ENCODE measurements around the gene COL23A1. TPM values are rescaled to one million over a fixed set of nuclear protein-coding genes. Genes with fewer than 3 reads are reported as not detected.

COL23A1 gene
- total RNA-seq, 2 donors from 2014 or later = not detected

GRCh38 chr5:178530526-178530925, 59.7 kb downstream of the COL23A1 start:
- Mint-ChIP-seq H3K4me1 (no peaks in the 10 kb centered on the region), H3K4me3 (no peak overlapping the region), H3K27me3 (peaks cover 7% of the 10 kb centered on the region), H3K36me3 (ENCODE audit: low read depth) (no peaks in the 10 kb centered on the region), H3K27ac (no peak overlapping the region)
- H3K9me3 ChIP-seq (ENCODE audit: control insufficient read depth, low read length, poor library complexity, severe bottlenecking) = no peaks in the 10 kb centered on the region
- ATAC-seq = no peak
- DNase-seq = no peak

GRCh38 chr5:178529080-178529479, 61.1 kb downstream of the COL23A1 start:
- ATAC-seq (no peak), DNase-seq (no peak)
- Mint-ChIP-seq H3K36me3 (ENCODE audit: low read depth) (no peaks in the 10 kb centered on the region), H3K4me1 (no peaks in the 10 kb centered on the region), H3K4me3 (no peak overlapping the region), H3K27me3 (peaks cover 4% of the 10 kb centered on the region), H3K27ac (no peak overlapping the region)
- no peaks in the 10 kb centered on the region for H3K9me3 ChIP-seq (ENCODE audit: control insufficient read depth, low read length, poor library complexity, severe bottlenecking)

GRCh38 chr5:178527458-178528307, 62.5 kb downstream of the COL23A1 start:
- H3K4me3 Mint-ChIP-seq = no peak overlapping the region
- H3K36me3 Mint-ChIP-seq (ENCODE audit: low read depth) = no peaks in the 10 kb centered on the region
- DNase-seq = no peak
- H3K27ac Mint-ChIP-seq = no peak overlapping the region
- H3K27me3 Mint-ChIP-seq = no peaks in the 10 kb centered on the region
- H3K9me3 ChIP-seq (ENCODE audit: control insufficient read depth, low read length, poor library complexity, severe bottlenecking) = no peaks in the 10 kb centered on the region
- no peaks in the 10 kb centered on the region for H3K4me1 Mint-ChIP-seq
- ATAC-seq = no peak

GRCh38 chr5:178526773-178527457, 63.3 kb downstream of the COL23A1 start:
- H3K27ac Mint-ChIP-seq = no peak overlapping the region
- H3K9me3 ChIP-seq (ENCODE audit: control insufficient read depth, low read length, poor library complexity, severe bottlenecking) = no peaks in the 10 kb centered on the region
- H3K4me1 Mint-ChIP-seq = no peaks in the 10 kb centered on the region
- H3K36me3 Mint-ChIP-seq (ENCODE audit: low read depth) = no peaks in the 10 kb centered on the region
- ATAC-seq = no peak
- no peak overlapping the region for H3K4me3 Mint-ChIP-seq
- DNase-seq = no peak
- H3K27me3 Mint-ChIP-seq = peaks cover 6% of the 10 kb centered on the region

GRCh38 chr5:178525906-178526732, 64.1 kb downstream of the COL23A1 start:
- ATAC-seq = no peak

GRCh38 chr5:178524093-178524882, 65.9 kb downstream of the COL23A1 start:
- Mint-ChIP-seq H3K4me1 (no peaks in the 10 kb centered on the region), H3K27me3 (peaks cover 8% of the 10 kb centered on the region), H3K36me3 (ENCODE audit: low read depth) (no peaks in the 10 kb centered on the region), H3K27ac (no peak overlapping the region), H3K4me3 (no peak overlapping the region)
- no peaks in the 10 kb centered on the region for H3K9me3 ChIP-seq (ENCODE audit: control insufficient read depth, low read length, poor library complexity, severe bottlenecking)
- ATAC-seq (no peak), DNase-seq (no peak)

More at GRCh38 chr5:178525906-178526732, 64.1 kb downstream of the COL23A1 start:
- no peak for DNase-seq
- Mint-ChIP-seq H3K4me1 (no peaks in the 10 kb centered on the region), H3K27ac (no peak overlapping the region), H3K36me3 (ENCODE audit: low read depth) (no peaks in the 10 kb centered on the region), H3K4me3 (no peak overlapping the region), H3K27me3 (peaks cover 8% of the 10 kb centered on the region)
- no peaks in the 10 kb centered on the region for H3K9me3 ChIP-seq (ENCODE audit: control insufficient read depth, low read length, poor library complexity, severe bottlenecking)

GRCh38 chr5:178522361-178522760, 67.8 kb downstream of the COL23A1 start:
- H3K4me1 Mint-ChIP-seq = no peaks in the 10 kb centered on the region
- DNase-seq (no peak), ATAC-seq (no peak)
- H3K27ac Mint-ChIP-seq = no peak overlapping the region
- peaks cover 8% of the 10 kb centered on the region for H3K27me3 Mint-ChIP-seq
- no peak overlapping the region for H3K4me3 Mint-ChIP-seq
- H3K9me3 ChIP-seq (ENCODE audit: control insufficient read depth, low read length, poor library complexity, severe bottlenecking) = no peaks in the 10 kb centered on the region
- no peaks in the 10 kb centered on the region for H3K36me3 Mint-ChIP-seq (ENCODE audit: low read depth)

- Mint-ChIP-seq H3K4me3 (no peak overlapping the region), H3K4me1 (no peaks in the 10 kb centered on the region), H3K27me3 (peaks cover 19% of the 10 kb centered on the region), H3K36me3 (ENCODE audit: low read depth) (no peaks in the 10 kb centered on the region), H3K27ac (no peak overlapping the region)
- no peaks in the 10 kb centered on the region for H3K9me3 ChIP-seq (ENCODE audit: control insufficient read depth, low read length, poor library complexity, severe bottlenecking)
- ATAC-seq = no peak
- DNase-seq = no peak
Measured at GRCh38 chr5:178520851-178521250, 69.3 kb downstream of the COL23A1 start.

- no peaks in the 10 kb centered on the region for H3K4me1 Mint-ChIP-seq
- H3K4me3 Mint-ChIP-seq = no peak overlapping the region
- H3K36me3 Mint-ChIP-seq (ENCODE audit: low read depth) = no peaks in the 10 kb centered on the region
- no peak overlapping the region for H3K27ac Mint-ChIP-seq
- no peak for ATAC-seq
- H3K9me3 ChIP-seq (ENCODE audit: control insufficient read depth, low read length, poor library complexity, severe bottlenecking) = no peaks in the 10 kb centered on the region
- DNase-seq = no peak
- peaks cover 27% of the 10 kb centered on the region for H3K27me3 Mint-ChIP-seq
Measured at GRCh38 chr5:178519804-178520203, 70.4 kb downstream of the COL23A1 start.

GRCh38 chr5:178519155-178519554, 71.0 kb downstream of the COL23A1 start:
- no peaks in the 10 kb centered on the region for H3K36me3 Mint-ChIP-seq (ENCODE audit: low read depth)
- H3K4me3 Mint-ChIP-seq = no peak overlapping the region
- ATAC-seq (no peak), DNase-seq (no peak)
- peaks cover 32% of the 10 kb centered on the region for H3K27me3 Mint-ChIP-seq
- no peak overlapping the region for H3K27ac Mint-ChIP-seq
- no peaks in the 10 kb centered on the region for H3K9me3 ChIP-seq (ENCODE audit: control insufficient read depth, low read length, poor library complexity, severe bottlenecking)
- H3K4me1 Mint-ChIP-seq = no peaks in the 10 kb centered on the region

GRCh38 chr5:178516504-178517235, 73.5 kb downstream of the COL23A1 start:
- H3K4me3 Mint-ChIP-seq = no peak overlapping the region
- H3K4me1 Mint-ChIP-seq = no peaks in the 10 kb centered on the region
- DNase-seq (no peak), ATAC-seq (no peak)
- H3K27ac Mint-ChIP-seq = no peak overlapping the region
- peaks cover 3% of the 10 kb centered on the region for H3K36me3 Mint-ChIP-seq (ENCODE audit: low read depth)
- H3K9me3 ChIP-seq (ENCODE audit: control insufficient read depth, low read length, poor library complexity, severe bottlenecking) = no peaks in the 10 kb centered on the region
- peaks cover 40% of the 10 kb centered on the region for H3K27me3 Mint-ChIP-seq

Measured in T-helper 17 cell (primary cell).